AG04449 (cell line): Measurements from ENCODE around the gene AOC2.

Source experiments
- CTCF ChIA-PET: fragments of 350-600 bp; formaldehyde crosslinking; extraction: SDS; loops from one replicate; lab custom pipeline; 2021; ENCODE audit warnings: antibody characterized with exemption; lab: Yijun Ruan, JAX
- POLR2A ChIA-PET: fragments of 400-600, 350-600 bp; formaldehyde crosslinking; extraction: SDS; loops from one replicate; lab custom pipeline; 2020; ENCODE audit warnings: antibody characterized with exemption, inconsistent platforms; lab: Yijun Ruan, JAX
- DNase-seq: peaks from one replicate; pipeline ENCODE4 v3.0.0-alpha.2; 2010; ENCODE audit warnings: low read depth, low spot score
- H3K4me3 ChIP-seq: 2 replicates; pipeline ENCODE4 v1.5.1; 2011; ENCODE audit warnings: low read depth, mild to moderate bottlenecking, control low read depth, low read length
- TF ChIP-seq, protein P1 (sequence below): IDR thresholded peaks from one replicate; pipeline ENCODE4 v1.5.1; 2011; ENCODE audit warnings: mild to moderate bottlenecking, moderate library complexity, low read length, control low read depth, inconsistent platforms; ENCODE audit not compliant: insufficient read depth; ENCODE audit errors: missing control alignments

AOC2 gene, protein sequence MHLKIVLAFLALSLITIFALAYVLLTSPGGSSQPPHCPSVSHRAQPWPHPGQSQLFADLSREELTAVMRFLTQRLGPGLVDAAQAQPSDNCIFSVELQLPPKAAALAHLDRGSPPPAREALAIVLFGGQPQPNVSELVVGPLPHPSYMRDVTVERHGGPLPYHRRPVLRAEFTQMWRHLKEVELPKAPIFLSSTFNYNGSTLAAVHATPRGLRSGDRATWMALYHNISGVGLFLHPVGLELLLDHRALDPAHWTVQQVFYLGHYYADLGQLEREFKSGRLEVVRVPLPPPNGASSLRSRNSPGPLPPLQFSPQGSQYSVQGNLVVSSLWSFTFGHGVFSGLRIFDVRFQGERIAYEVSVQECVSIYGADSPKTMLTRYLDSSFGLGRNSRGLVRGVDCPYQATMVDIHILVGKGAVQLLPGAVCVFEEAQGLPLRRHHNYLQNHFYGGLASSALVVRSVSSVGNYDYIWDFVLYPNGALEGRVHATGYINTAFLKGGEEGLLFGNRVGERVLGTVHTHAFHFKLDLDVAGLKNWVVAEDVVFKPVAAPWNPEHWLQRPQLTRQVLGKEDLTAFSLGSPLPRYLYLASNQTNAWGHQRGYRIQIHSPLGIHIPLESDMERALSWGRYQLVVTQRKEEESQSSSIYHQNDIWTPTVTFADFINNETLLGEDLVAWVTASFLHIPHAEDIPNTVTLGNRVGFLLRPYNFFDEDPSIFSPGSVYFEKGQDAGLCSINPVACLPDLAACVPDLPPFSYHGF

DNA sequence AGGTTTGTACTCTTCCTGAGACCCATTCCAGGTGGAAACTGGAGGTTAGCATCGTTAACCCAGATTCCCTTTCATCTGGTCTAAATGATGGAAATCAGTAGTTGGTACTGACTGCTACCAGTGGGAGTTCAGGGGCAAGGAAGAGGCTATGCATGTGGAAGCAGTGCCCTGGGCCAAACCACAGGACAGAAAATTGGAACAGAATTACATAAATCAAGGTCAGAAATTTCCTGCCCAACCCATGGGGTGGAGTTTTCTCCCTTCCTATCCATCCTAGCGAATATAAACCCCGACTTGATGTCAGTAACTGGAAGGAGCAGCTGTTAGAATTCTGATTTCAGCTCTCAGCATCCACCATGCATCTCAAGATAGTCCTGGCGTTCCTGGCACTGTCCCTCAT, at the start of gene AOC2:
Gene AOC2, plus strand, starts transcription at position 310 of the 400 bp plus-strand sequence. Its CDS starts 47 bp downstream, at position 357.
- CTCF ChIA-PET: interaction anchor here (0.6 to 8.8 kb wide), 20 partner anchors 9 to 218 kb away, joined by 3 to 241 read pairs (median 6); partner anchors contain the start of genes BECN1, PSME3 and RPL27
- DNase-seq: no peak
- TF ChIP-seq, protein P1, sequence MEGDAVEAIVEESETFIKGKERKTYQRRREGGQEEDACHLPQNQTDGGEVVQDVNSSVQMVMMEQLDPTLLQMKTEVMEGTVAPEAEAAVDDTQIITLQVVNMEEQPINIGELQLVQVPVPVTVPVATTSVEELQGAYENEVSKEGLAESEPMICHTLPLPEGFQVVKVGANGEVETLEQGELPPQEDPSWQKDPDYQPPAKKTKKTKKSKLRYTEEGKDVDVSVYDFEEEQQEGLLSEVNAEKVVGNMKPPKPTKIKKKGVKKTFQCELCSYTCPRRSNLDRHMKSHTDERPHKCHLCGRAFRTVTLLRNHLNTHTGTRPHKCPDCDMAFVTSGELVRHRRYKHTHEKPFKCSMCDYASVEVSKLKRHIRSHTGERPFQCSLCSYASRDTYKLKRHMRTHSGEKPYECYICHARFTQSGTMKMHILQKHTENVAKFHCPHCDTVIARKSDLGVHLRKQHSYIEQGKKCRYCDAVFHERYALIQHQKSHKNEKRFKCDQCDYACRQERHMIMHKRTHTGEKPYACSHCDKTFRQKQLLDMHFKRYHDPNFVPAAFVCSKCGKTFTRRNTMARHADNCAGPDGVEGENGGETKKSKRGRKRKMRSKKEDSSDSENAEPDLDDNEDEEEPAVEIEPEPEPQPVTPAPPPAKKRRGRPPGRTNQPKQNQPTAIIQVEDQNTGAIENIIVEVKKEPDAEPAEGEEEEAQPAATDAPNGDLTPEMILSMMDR: no peak
- POLR2A ChIA-PET: no interaction called here
- no peak within 1 kb of the TSS for H3K4me3 ChIP-seq

DNA sequence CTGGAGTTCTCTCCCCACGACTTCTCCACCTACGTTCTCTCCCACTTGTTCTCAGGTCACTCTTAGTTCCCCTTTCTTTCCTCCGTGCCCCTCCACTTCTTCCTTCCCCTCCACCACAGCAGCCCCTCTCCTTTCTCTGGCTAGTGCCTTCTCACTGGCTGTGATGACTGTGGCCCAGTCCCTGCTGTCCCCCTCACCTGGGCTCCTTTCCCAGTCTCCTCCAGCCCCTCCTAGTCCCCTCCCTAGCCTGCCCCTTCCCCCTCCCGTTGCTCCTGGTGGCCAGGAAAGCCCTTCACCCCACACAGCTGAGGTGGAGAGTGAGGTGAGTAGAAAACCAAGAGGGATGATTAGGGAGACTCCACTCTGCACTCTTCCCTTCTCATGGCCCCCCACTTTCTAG, 49.3 kb upstream of the AOC2 start:
- TF ChIP-seq, protein P1: no peak
- ChIA-PET POLR2A (interaction anchor here (1.2 to 2.3 kb wide), 2 partner anchors 14 kb away, joined by 5 to 6 read pairs; partner anchors contain the start of gene WNK4), CTCF (no interaction called here)
- H3K4me3 ChIP-seq: no peak overlapping the region
- DNase-seq: no peak

GRCh38 chr17:42795465-42795864, 48.9 kb upstream of the AOC2 start:
- DNase-seq: no peak
- TF ChIP-seq, protein P1: no peak
- CTCF ChIA-PET: interaction anchor here (1.7 kb wide), 1 partner anchor 23 kb away, joined by 10 read pairs; no protein-coding TSS in a partner anchor
- no peak overlapping the region for H3K4me3 ChIP-seq
- POLR2A ChIA-PET: interaction anchor here (0.8 to 2.3 kb wide), 3 partner anchors 12 to 14 kb away, joined by 3 to 6 read pairs (median 5); partner anchors contain the start of gene WNK4

GRCh38 chr17:42796066-42796758, 48.2 kb upstream of the AOC2 start:
- TF ChIP-seq, protein P1: no peak
- no peak for DNase-seq
- no peak overlapping the region for H3K4me3 ChIP-seq
- CTCF ChIA-PET: interaction anchor here (0.6 to 1.7 kb wide), 4 partner anchors 9 to 32 kb away, joined by 3 to 10 read pairs (median 6); no protein-coding TSS in a partner anchor
- POLR2A ChIA-PET: interaction anchor here (0.8 to 2.3 kb wide), 4 partner anchors 13 to 15 kb away, joined by 3 to 6 read pairs (median 4); partner anchors contain the start of gene WNK4

DNA sequence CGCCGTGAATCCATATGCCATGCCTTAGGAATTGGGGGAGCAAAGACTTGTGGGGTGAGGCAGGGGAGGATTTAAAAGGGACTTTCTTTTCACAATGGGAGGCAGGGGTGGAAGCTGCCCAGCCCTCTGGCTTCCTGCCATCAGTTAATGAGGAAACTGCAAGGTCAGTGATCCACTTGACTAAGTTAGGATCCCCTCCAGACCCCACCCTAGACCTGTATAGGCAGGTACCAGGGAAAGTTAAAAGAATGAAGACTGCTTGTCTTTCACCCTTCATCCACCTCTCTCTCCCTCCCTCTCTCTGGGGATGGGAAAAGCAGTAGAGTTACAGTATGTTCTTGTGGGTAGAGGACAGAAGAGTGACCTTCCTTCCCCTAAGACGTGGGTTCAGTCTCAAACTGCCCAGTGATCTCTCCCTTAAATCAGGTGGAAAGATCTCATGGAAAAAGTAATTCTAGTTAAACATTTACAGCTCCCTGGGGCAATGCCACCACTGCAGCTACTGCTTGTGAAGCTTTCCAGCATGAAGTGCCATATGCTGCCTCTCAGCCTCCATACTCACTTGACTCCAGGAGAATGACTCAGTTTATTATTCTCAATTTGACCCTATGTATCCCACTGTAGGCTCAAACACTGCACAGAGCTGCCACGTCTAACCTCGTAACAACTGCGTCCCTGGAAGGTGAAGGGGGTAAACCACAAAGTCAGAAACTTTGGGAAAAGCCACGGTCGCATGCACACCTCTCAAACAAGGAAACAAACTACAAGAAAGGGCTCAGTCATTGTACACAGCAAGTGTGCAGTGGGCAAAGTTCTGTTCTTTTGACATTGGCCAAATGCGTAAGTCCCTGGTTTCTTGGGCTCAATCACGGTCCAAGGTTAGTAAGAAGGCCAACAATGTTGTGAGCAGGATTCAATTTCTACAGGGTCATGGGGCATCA, 47.0 kb upstream of the AOC2 start:
- POLR2A ChIA-PET: interaction anchor here (0.9 to 2.3 kb wide), 3 partner anchors 14 to 17 kb away, joined by 4 to 7 read pairs (median 6); partner anchors contain the start of gene WNK4
- TF ChIP-seq, protein P1: no peak
- peak overlapping the region; percentile 89 for H3K4me3 ChIP-seq
- no peak for DNase-seq
- CTCF ChIA-PET: interaction anchor here (1.1 to 2.5 kb wide), 5 partner anchors 11 to 33 kb away, joined by 4 to 11 read pairs (median 7); partner anchors contain the start of gene BECN1
